ENCODE data around the gene ZNF525.
"Not testable (repeated sequence)": the region's sequence is repeated elsewhere in the genome, so short reads cannot be mapped to it uniquely, and the experiment has no call there.

Gene ZNF525

DNA sequence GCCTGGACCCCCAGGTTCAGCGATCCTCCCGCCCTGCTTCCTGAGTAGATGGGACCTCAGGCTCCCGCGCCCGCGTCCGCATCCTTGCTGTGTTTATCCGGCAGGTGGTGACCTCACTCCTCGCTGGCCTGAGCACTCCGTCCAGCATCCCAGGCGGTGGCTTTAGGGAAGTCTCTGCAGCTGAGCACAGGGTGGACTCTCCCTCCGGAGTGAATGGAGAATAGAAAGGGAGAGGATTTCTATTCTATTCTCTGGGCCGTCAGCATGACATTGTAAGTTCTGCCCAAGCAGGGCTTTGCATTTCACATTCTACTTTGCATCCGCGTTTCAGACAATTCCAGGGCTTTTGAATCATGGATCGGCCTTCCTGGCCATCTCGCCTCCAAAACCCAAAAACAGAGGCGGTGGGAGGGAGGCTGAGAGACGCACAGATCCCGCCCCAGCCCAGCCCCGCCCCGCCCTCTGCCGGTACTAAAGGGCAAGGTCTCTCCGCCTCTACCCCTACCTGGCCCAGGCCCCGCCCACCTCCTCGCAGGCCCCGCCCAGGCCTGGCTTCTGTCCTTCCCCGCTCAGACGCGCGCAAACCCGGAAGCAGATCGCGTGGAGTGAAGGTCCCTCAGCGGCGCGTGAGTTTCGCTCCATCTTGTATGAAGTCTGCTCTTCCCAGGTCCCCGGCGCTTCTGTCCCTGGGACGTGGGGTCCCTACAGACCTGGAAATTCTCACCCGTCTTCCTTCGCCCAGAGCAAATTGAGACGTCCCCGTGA lies at the start of gene ZNF525:
Gene ZNF525, plus strand, starts transcription at position 572 of the 765 bp plus-strand sequence. CDS start 6,577 bp downstream, outside the sequence.
- DNase-seq, result peak; percentile 99

DNA sequence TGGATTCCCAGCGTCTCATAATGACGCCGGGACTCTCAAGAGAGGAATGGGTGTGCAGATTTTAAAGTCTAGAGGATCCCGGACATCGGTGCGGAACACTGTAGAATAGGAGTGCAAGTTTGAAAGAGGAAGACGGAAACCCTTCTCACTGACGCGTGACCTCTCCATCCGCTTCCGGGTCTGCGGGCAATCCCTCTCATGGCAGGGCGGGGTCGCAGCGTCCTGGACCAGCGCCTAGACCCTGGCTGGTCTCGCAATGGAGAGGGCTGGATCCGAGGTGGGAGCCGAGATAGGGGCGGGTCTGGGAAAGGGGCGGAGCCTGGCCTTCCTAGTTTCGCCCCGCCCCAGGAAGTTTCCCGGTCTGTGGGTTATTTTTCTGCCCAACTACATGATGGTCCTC lies 36.5 kb upstream of the ZNF525 start:
- DNase-seq, result no peak

DNA sequence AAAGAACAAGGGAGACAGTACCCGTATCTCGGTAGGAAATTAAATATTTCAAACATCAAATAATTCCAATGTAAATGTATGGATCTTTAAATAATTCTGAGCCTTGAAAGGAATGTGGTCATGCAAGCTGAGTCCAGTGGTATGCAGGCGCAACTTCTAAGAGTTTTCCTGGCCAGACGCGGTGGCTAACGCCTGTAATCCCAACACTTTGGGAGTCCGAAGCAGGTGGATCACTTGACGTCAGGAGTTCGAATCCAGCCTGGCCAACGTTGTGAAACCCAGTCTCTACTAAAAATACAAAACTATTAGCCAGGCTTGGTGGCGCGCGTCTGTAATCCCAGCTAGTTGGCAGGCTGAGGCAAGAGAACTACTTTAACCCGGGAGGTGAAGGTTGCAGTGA lies 33.0 kb upstream of the ZNF525 start:
- DNase-seq, result no peak

DNA sequence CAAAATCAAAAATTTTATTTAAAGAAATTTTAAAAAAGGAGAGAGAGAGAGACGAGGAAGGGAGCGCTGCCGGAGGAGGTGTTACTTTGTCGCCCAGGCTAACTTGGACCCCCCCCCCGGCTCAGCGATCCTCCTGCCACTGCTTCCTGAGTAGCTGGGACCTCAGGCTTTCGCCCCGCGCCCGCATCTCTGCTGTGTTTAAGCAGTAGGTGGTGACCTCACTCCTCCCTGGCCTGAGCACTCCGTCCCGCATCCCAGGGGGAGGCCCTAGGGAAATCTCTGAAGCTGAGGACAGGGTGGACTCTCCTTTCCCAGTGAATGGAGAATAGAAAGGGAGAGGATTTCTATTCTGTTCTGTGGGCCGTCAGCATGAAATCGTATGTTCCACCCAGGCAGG lies 32.4 kb upstream of the ZNF525 start:
- peak; percentile 28 for DNase-seq

DNA sequence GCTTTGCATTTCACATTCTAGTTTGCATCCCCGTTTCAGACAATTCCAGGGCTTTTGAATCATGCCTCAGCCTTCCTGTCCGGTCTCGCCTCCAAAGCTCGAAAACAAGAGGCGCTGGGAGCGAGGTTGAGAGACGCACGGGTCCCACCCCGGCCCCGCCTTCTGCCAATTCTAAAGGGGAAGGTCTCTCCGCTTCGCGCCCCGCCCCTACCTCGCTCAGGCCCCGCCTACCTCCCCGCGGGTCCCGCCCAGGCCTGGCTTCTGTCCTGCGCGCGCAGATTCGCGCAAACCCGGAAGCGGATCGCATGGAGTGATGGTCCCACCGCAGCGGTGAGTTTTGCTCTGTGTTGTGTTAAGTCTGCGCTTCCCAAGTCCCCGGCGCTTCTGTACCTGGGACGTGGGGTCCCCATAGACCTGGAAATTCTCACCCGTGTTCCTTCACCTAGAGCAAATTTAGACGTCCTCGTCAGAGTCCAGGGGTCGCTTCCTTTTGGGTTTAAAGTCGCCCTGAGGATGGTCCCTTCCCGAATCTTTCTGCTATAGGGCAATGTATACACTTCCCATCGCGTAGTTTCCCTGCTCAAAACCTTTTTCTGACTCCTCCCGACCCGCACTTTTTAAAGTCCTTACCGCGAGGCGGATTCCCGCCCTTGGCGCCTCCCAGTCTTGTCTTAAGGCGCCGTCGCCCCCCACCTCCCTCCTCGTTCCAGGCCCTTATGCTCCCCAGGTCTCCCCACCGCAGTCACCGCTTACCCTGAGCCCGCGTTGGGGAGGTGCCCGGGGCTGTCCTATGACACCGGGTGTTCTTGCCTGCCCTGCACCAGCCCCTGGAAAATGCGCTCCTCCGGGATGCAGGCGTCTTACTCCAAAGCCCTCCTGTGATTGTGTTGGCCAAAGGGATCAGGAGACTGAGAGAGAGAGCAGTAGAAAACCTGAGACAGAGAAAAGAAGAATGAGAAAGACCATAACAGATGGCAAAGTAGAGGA lies 31.7 kb upstream of the ZNF525 start, which contains the start of gene ZNF845:
Gene ZNF845, plus strand, starts transcription at position 287 of the 987 bp plus-strand sequence. CDS start 7,559 bp downstream, outside the sequence.
- peak; percentile 96 for DNase-seq

DNA sequence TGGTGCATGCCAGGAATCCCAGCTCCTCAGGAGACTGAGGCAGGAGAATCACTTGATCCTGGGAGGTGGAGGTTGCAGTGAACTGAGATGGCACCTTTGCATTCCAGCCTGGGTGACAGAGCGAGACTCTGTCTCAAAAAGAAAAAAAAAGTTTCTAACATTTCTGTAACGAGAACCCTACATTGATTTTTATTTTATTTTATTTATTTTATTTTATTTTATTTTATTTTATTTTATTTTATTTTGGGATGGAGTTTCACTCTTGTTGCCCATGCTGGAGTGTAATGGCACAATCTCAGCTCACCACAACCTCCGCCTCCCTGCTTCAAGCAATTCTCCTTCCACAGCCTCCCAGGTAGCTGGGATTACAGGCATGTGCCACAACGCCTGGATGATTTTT lies 21.1 kb upstream of the ZNF525 start:
- not testable (repeated sequence) for DNase-seq

DNA sequence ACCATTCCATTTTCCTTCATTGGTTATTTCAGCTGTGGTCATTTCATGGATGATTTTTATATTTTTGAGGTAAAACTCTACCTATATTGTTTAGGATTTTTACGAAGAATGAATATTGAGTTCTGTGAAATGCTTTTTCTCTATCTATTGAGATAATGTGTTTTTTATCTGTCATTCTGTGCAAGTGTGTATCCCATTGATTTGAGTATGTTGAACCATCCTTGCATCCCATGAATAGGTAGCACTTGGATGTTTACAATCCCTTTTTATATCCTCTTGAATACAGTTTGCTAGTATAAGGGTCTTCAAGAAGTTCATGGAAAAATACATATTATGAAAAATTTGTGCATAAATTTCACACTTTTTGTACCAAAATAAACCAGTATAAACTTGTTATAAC lies 9.8 kb upstream of the ZNF525 start:
- DNase-seq, result no peak

DNA sequence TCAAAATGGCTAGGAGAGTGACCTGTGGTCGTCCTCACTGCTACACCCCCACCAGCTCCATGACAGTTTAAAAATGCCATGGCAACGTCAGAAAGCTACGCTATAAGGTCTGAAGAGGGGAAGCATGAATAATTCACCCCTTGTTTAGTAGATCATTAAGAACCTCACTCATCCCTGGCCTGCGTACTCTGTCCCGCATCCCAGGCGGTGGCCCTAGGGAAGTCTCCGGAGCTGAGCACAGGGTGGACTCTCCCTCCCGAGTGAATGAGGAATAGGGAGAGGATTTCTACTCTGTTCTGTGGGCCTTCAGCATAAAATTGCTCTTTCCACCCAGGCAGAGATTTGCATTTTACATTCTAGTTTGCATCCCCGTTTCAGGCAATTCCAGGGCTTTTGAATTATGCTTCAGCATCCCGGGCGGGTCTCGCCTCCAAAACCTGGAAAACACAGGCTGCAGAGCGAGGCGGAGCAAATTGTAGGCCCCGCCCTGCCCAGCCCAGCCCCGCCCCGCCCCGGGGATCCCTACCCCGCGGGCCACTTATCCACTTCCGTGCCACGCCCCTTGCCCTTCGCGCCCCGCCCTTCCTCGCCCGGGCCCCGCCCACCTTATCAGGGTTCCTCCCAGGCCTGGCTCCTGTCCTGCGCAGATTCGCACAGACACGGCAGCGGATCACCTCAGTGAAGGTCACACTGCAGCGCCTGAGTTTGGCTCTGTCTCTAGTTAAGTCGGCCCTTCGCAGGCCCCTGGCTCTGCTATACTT lies 7.5 kb upstream of the ZNF525 start:
- no peak for DNase-seq

DNA sequence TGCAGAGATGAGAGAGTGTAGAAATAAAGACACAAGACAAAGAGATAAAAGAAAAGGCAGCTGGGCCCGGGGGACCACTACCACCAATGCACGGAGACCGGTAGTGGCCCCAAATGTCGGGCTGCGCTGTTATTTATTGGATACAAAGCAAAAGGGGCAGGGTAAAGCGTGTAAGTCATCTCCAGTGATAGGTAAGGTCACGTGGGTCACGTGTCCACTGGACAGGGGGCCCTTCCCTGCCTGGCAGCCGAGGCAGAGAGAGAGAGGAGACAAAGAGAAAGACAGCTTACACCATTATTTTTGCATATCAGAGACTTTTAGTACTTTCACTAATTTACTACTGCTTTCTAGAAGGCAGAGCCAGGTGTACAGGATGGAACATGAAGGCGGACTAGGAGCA lies 5.4 kb upstream of the ZNF525 start:
- not testable (repeated sequence) for DNase-seq

DNA sequence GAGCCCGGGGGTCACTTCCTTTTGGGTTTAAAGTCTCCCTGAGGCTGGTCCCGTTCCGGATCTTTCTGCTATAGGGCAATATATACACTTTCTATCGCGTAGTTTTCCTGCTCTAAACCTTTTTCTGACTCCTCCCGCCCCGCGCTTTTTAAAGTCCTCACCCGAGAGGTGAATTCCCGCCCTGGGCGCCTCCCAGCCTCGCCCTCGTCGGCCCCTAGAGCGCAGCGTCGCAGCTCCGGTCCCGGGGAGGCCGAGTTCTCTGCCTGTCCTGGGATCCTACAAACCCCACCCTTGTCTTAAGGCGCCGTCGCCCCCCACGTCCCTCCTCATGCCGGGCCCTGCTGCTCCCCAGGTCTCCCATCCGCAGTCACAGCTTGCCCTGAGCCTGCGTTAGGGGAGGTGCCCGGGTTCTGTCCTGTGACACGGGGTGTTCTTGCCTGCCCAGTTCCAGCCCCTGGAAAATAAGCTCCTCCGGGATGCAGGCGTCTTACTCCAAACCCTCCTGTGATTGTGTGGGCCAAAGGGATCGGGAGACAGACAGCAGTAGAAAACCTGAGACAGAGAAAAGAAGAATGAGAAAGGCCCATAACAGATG lies 491 bp downstream of the ZNF525 start:
- DNase-seq, result peak; percentile 50

DNA sequence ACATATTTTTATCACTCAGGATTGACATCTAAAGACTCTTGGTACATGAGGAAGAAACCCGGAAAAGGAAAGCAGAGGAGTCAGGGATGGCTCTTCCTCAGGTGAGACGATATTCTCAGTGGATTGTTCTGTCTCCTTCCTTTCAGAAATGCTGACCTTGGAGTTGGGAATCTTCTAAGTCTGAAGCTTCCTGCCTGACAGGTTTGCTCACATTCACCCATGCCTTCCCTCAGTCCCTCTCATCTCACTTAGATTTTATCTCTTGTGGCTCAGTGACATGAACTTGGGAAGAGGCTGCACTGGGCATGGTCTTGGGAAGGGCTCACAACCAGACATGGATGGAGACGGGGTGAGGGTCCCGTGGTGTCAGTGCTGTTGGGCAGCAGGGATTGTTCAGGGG lies 6.7 kb downstream of the ZNF525 start:
- no peak for DNase-seq

DNA sequence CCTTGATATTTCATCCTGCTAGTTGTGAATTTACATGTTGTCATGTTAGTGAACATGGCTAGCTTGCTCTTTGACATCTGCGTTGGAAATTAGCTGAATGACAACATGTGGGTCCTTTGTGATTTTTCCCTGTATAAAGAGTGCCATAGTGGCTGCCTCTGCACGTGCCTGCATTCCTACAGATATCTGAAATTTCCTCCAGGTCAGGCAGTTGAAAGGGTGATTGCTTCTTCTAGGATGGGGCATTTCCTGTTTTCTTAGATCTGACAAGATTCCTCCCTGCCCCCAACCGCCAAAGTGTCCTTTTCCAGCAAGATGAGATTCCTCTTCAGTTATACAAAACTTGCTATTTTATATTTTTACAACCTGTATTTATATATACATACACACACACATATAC lies 8.8 kb downstream of the ZNF525 start:
- no peak for DNase-seq

DNA sequence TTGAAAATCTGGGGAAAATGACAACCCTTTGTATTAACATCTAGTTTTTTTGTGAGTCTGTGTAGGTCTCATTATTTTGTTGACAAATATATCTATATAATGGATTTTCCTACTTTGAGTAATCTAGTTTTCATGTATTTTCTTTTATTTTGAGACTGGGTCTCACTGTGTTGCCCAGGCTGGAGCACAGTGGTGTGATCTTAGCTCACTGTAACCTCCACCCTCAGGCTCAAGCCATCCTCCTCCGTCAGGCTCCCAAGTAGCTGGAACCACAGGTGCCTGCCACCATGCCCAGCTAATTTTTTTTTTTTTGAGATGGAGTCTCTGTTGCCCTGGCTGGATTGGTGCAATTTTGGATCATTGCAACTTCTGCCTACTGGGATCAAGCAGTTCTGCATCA lies 9.2 kb downstream of the ZNF525 start:
- no peak for DNase-seq

DNA sequence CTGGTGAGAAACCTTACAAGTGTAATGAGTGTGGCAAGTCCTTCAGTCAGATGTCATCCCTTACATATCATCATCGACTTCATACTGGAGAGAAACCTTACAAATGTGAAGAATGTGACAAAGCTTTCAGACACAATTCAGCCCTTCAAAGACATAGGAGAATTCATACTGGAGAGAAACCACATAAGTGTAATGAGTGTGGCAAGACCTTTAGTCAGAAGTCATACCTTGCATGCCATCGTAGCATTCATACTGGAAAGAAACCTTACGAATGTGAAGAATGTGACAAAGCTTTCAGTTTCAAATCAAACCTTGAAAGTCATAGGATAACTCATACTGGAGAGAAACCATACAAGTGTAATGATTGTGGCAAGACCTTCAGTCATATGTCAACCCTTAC lies 15.9 kb downstream of the ZNF525 start:
- no peak for DNase-seq

DNA sequence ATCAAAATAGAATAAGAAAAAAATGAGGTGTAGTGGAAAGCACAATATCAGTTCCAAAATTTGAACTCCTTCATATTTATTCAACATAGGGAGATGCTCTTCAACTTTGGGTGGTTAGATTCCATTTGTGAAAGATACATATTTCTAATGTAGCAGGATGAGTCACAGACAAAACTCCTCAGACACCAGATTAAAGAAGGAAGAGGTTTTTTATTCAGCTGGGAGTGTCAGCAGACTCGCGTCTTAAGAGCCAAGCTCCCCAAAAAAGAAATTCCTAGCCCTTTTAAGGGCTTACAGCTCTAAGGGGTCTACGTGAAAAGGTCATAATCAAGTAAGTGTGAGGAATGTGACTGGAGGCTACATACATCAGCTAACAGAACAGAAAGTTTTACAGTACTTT lies 22.7 kb downstream of the ZNF525 start:
- no peak for DNase-seq

DNA sequence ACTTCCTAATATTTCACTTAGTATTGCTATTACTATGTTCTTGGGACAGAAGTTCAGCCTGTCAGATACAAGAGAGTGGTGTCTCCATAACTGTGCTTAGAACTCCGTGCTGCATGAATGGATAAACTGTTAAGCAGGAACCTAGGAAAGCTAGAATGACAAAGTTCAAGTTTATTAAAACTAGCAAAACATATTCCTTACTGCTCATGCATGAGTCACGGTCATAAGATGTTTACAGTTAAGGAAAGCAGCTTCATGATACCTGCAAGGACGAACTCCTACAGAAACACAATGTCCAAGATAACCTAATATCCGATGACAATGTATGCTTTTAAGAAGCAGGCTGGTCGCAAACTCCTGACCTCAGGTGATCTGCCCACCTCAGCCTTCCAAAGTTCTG lies 23.4 kb downstream of the ZNF525 start:
- DNase-seq, result no peak

DNA sequence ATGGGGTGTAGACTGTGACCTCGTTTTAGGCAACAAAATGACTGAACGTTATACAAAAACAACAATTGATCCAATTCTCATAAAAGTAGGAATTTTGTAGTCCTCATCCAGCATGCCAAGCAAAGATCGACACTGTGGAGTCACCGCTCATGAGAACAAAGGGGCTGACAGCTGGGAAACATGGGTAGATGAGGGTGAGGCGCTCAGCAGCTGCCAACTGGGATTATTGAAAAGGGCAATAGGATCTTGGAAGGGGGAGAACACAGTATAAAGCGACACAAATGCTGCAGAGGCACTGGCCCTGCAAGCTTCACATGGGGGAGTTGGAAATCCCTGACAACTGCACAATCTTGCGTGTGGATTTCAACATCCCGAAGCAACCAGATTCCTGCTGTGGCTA lies 24.1 kb downstream of the ZNF525 start:
- no peak for DNase-seq

DNA sequence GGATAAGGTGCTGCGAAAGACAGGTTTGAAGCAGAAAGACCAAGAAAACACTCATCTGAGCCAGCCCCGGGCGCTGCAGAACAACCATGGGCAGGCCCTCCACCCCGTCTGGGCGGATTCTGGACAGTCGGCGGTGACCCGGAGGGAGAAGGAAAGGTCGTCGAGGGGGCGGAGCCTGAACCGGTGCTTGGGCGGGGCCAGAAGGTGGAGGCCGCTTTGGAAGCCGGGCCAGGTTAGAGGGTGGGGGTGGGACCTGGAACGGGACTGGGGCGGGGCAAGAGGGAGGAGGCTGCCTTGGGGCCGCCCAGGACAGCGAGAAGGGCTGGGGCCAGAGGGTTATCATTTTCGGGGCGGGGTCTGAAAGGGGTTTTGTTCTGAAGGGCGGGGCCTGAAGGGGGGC lies 24.5 kb downstream of the ZNF525 start:
- DNase-seq, result no peak

DNA sequence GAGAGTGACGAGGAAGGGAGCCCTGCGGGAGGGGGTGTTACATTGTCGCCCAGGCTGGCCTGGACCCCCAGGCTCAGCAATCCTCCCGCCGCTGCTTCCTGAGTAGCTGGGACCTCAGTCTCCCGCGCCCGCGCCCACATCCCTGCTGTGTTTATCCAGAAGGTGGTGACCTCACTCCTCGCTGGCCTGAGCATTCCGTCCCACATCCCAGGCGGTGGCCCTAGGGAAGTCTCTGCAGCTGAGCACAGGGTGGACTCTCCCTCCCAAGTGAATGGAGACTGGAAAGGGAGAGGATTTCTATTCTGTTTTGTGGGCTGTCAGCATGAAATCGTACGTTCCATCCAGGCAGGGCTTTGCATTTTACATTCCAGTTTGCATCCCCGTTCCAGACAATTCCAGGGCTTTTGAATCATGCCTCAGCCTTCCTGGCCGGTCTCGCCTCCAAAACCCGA lies 29.0 kb downstream of the ZNF525 start:
- no peak for DNase-seq

DNA sequence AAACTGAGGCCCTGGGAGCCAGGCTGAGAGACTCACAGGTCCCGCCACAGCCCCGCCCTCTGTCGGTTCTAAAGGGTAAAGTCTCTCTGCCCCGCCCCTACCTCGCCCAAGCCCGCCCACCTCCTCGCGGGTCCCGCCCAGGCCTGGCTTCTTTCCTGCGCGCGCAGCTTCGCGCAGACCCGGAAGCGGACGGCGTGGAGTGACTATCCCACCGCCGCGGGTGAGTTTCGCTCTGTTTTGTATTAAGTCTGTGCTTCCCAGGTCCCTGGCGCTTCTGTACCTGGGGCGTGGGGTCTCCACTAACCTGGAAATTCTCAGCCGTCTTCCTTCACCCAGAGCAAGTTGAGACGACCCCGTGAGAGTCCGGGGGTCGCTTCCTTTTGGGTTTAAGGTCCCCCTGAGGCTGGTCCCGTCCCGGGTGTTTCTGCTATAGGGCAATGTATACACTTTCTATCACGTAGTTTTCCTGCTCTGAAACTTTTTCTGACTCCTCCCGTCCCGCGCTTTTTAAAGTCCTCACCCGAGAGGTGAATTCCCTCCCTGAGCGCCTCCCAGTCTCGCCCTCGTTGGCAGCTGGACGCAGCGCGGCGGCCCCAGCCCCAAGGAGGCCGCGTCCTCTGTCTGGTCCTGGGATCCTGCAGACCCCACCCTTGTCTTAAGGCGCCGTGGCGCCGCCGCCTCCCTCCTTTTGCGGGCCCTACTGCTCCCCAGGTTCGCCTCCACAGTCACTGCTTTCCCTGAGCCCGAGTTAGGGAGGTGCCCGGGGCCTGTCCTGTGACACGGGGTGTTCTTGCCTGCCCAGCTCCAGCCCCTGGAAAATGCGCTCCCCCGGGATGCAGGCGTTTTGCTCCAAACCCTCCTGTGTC lies 29.7 kb downstream of the ZNF525 start, which contains the start of gene ZNF765:
Gene ZNF765, plus strand, starts transcription at position 176 of the 866 bp plus-strand sequence. CDS start 2,867 bp downstream, outside the sequence.
- DNase-seq, result peak; percentile 98

DNA sequence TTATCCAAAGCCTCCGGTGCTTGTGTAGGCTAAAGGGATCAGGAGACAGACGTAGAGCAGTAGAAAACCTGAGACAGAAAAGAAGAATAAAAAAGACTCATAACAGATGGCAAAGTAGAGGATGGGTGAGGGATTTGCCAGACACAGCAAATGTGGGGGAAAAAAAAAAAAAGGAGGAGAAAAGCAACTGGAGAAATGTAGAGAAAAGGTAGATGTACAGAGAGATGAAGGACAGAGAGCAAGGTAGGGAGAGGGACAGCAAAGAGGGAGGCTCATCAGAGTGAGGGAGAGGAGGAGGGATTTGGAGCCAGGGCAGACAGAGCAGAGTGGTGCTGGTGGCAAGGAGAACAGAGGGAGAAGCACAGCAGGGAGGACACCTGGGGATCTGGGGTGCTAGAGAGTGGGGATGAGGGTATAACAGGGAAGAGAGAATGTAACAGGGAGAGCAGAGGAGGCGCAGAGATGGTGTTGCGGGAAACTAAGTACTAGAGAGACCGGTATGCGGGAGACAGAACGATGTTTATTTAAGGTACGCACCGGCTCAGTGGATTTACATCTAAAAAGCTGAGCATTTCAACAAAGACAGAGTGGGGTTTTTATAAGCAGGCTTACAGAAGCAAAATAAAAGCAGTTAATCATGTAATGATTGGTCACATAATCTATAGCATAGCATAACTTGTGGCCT lies 30.5 kb downstream of the ZNF525 start:
- DNase-seq, result not testable (repeated sequence)
